GM18519 (cell line): ENCODE results near the gene HK1.

Source experiments
- ATAC-seq: cut with Tn5 transposase; IDR thresholded peaks from one replicate; pipeline ENCODE4 v1.9.1; 2021; ENCODE audit warnings: mild to moderate bottlenecking, moderate library complexity; ENCODE audit not compliant: unreplicated experiment, low FRiP score

Gene HK1

GRCh38 chr10:69343905-69344304 lies 65.6 kb downstream of the HK1 start:
- no peak for ATAC-seq

GRCh38 chr10:69344591-69345252 lies 66.4 kb downstream of the HK1 start:
- peak; percentile 56 for ATAC-seq

DNA sequence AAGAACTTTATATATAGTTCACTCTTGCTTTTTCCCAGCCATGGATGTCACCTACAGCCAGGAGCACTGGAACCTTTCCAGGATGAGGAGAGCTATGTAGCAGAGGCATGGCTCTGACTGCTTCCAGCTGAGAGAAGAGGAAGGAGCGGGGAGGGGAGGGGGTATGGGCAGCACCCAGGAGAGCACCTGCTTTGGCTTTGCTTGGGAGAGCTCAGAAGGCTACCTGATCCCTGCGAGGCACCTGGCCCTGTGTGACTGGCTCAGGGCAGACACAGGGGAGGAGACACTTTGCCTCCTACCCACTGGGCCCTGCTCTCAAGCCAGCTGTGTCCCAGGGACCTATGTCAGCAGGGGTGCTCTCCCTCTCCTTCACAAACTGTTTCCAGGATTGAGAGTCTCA lies 67.1 kb downstream of the HK1 start:
- ATAC-seq, result no peak

DNA sequence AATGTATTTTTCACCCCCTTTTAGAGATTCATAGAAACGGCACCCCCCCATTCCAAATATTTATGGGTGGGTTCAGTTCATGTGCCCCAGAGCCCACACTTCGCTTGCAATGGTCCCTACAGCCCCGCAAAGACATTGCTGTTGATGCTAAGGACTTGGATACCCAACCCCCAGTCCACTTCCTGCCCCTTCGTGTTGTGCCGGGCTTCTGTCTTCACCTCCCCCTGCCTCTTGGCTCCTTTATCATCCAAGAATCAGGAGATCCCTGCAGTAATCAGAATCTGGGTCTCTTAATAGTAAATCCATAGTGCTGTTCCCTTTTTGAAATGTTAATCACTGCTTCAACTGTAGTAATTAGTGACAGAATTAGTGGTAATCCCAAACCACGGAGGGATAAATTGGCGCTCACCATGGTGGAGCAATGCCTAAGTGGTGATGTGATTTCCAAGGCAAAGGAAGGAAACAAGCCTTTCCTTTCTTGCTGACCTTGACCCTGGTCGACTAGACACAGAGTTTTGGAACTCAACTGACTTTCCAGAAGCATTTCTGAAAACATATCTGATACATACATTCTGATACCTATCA lies 67.7 kb downstream of the HK1 start:
- ATAC-seq, result no peak

- no peak for ATAC-seq
Measured at GRCh38 chr10:69346776-69347175, 68.5 kb downstream of the HK1 start.

- no peak for ATAC-seq
Measured at GRCh38 chr10:69348816-69349541, 70.7 kb downstream of the HK1 start.

GRCh38 chr10:69349542-69349888 lies 71.2 kb downstream of the HK1 start:
- ATAC-seq, result no peak

DNA sequence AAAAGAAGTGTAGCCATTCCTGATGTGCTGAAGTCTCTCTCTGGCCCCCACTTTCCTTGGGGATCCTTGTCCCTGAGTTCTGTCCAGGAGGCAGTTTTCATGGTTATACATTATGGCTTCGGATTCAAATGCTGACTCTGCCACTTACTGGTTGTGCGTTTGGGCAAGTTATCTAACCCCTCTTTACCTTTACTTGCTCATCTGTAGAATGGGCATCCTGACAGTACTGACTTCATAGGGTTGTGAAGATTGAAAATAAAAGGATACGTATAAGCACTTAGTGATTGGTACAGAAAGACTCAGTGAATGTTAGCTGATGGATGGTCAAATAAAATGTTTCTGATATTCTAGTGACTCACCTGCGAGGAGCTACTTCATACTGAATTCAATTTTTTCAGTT lies 73.3 kb downstream of the HK1 start:
- no peak for ATAC-seq

GRCh38 chr10:69352569-69353264 lies 74.4 kb downstream of the HK1 start:
- ATAC-seq, result no peak

DNA sequence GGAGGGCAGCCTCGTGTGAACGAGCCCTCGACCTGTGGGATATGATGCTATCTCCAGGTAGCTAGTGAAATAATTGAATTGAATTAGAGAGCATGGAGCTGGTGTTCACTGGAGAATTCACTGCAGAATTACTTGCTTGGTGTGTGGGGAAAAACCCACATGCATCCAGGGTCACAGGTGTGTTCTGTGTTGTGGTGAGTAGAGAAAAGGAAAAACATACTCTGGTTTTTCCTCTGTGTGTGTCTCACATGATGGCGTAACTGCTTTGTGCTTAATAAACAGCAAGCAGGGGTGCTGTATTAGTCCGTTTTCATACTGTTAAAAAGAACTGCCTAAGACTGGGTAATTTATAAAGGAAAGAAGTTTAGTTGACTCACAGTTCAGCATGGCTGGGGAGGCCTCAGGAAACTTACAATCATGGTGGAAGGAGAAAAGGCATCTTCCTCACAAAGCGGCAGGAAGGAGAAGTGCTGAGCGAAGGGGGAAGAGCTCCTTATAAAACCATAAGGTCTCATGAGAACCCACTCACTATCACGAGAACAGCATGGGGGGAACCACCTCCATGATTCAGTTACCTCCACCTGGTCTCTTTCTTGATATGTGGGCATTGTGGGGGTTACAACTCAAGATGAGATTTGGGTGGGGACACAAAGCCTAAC lies 75.8 kb downstream of the HK1 start:
- no peak for ATAC-seq

- no peak for ATAC-seq
Measured at GRCh38 chr10:69356187-69356586, 77.9 kb downstream of the HK1 start.

- ATAC-seq, result no peak
Measured at GRCh38 chr10:69358148-69358795, 80.0 kb downstream of the HK1 start.

- no peak for ATAC-seq
Measured at GRCh38 chr10:69359148-69359547, 80.9 kb downstream of the HK1 start.

GRCh38 chr10:69359594-69359993 lies 81.3 kb downstream of the HK1 start:
- ATAC-seq, result no peak

- ATAC-seq, result no peak
Measured at GRCh38 chr10:69360485-69361302, 82.4 kb downstream of the HK1 start.

DNA sequence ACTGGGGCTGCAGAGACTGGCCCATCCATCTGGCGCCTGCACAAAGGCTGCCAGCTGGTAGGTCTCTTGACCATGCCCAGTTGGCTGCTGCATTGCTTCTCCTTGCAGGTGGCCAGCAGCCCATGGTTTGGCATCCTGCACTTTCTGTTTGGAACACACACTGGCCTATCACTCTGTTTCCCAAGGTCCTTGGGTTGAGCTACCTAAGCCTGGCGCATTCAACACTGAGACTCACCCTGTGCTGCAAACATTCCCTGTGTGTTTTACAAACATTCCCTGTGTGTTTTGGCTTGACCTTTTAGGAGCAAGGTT lies 83.0 kb downstream of the HK1 start:
- no peak for ATAC-seq

GRCh38 chr10:69362471-69362954 lies 84.2 kb downstream of the HK1 start:
- ATAC-seq, result no peak

DNA sequence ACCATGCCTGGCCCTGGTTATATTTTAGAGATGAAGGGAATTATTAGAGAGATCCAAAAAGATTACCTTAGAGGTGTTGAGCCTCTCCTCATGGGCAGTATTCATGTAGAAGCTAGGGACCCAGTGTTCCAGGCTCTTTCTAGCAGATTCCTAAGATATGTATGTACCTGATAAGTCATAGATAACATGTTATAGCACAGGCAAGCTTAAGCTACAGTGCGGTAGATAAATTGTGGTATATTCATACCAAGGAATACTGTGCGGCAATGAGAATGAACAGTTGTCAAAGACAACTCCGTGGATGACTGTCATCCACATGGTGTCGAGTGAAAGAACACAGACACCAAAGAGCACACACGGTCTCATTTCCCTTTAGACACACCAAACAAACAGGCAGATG lies 85.4 kb downstream of the HK1 start:
- no peak for ATAC-seq

GRCh38 chr10:69364232-69364940 lies 86.1 kb downstream of the HK1 start:
- ATAC-seq, result no peak
